NCI-H1105 (cell line): Measurements from ENCODE around the gene SSBP2.

Source experiments
- DNase-seq: peaks from one replicate; lab custom pipeline; 2025; lab: John Stamatoyannopoulos, UW

The SSBP2 gene

DNA sequence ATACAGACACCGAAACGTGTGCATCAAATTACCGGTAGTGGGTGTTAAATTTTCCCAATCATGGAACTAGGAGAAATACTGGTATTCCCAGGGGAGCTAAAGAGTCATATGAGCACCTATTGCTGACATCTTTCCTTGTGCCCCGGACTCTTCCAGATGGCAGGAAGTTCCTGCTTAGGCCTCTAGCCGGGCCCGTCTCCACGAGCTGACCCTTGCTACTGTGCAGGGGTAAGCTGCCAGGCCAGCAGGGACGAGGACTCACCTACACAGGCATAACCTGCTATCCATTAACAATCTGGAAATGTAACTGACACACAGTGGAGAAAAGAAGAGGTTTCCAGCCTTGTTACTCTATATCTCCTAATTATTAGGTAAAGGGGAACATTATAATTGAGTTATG, 16.2 kb upstream of the SSBP2 start:
- DNase-seq: no peak

DNA sequence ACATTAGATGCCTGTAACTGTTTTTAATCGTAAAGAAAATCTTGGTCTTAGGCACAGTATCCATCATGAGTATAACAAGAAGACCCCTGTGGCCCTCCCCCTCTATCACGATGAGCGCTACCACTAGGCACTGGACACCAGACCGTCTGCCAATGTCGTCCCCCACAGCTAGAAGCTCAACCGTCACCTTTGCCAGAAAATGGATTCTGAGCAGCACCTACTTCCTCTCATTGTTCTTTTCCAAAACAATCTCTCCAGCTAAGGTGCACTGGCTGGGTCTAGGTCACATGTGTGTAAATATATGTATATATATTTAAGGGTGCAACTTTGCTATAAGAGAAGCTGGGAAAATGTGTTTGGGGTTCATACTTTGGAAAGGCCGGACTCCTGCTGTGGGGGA, 15.7 kb upstream of the SSBP2 start:
- no peak for DNase-seq

DNA sequence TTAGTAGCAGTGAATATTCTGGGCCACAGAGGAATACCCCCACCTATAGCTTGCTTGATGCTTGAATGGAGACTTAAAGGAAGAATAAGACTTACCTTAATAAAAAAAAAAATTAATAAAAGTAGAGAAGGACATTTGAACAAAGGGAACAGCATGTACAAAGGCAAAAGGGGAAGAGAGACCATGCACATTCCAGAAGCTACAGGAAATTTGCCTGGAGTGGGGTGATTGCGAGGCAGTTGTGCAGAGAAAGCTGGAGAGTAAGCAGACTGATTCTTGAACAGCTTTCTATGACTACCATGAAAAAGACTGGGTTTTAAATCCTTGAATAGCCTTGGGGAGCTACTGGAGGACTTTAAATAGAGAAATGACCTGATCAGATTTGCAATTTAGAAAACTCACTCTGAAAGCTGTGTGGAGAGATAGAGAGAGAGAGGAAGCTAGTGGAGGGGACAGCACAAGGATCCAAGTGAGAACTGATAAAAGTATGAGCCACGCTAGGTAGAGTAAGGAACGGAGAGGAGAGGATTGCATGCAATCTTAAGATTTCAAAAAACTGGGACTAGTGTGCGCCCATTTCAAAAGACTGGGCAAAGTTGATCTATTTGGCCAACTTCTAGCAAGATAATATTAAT, 12.5 kb upstream of the SSBP2 start:
- no peak for DNase-seq

DNA sequence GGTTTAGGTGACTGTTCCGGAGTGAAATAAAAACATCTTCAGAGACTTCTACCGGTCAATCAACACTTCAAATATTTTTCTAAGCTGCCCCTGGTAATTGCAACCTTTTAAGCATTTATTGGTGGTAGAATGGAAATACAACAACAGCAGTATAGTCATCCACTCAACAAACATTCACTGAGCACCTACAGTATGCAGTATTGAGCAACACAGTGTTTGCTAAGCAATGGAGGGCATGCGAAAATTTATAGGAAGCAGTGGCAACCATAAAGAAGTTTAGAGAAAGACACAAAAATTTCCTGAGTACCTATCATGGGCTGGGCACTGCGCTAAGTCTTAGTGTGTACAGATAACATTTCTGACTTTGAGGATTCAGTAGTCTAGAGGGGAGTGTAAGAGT, 12.0 kb upstream of the SSBP2 start:
- DNase-seq: no peak

DNA sequence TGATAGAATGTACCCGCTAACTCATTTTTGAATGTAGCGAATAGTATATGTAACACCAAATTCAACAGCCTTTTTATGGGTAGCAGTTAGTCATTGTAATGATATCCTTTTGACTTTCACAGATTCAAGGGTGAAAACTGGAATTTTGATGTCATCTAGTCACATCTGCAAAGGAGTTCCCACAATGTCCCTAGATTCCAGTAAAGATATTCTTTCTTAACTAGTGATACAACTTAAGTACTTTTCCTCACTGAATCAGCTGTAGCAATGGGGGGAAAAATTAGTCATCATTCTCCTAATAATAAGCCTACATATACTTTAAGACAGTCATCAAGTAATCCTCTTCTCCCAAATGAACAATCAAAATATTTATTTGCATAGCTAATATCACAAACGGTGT, 11.5 kb upstream of the SSBP2 start:
- no peak for DNase-seq

DNA sequence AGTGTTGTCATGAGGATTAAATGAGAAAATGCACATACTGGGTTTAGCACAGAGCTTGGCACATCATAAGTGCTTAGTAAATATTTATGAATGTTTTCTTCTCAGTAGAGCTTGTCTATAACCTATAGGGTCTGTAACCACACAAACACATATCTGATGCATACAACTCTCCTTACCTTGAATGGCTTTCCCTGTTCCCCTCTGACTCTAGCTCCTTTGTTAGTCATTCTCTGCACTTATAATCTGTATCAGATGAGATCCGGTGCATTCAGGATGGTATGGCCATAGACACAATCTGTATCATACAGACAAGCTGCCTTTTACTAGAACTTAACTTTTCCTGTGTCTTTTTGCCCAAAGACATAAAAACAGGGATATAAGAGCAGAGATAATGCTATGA, 11.1 kb upstream of the SSBP2 start:
- no peak for DNase-seq

DNA sequence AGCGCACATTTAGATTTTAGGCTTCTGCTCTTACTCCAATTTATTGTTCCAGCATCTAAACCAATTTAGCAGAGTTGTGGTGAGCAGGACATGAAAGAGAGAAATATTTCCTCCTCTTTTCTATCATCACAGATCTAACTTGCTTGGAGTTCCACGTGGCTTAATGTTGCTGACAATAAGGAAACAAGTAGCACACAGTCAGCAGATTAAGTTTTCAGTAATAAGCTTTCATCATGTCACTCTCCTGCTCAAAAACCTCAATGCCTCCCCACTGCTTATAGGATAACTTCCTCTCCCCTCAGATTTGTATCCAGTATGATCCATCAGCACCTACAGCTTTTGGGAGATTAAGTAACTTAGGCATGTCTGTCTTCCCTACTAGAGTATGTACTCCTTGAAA, 10.4 kb upstream of the SSBP2 start:
- DNase-seq: no peak

DNA sequence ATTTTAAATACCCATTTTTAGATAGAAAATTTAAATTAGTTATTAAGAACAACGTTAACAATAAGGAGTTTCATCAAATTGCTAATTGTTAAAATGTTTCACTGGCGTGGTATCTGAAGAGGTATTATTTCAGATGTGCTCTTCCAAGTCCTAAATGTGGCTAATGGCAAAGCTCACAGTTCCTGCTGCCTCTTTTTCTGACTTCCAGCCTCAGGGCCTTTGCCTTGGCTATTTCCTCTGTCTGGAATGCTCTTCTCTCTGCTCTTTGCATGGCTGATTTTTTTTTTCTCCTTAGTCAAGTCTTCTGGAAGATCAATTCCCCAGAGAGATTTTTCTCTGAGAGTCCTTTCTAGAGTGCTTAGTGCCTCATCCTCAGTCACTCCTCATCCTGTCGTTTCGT, 9.6 kb upstream of the SSBP2 start:
- no peak for DNase-seq

DNA sequence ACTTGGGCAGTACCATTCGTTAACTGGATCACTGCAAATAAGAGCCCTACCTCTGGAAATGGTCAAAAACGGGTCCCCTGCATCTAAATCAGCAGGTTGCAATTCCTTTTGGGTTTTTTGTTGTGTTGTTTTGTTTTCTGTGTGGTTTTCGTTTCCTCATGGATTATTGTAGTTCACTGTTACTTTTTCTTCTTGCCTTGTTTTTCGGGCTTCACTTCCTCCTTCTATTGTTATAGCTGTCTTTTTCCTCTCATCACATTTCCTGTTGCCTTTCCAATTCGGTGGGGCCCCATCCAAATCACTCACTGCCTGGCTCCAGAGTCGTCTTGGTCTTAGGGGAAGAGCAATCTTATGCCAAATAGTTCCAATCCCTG, 8.7 kb upstream of the SSBP2 start:
- no peak for DNase-seq

DNA sequence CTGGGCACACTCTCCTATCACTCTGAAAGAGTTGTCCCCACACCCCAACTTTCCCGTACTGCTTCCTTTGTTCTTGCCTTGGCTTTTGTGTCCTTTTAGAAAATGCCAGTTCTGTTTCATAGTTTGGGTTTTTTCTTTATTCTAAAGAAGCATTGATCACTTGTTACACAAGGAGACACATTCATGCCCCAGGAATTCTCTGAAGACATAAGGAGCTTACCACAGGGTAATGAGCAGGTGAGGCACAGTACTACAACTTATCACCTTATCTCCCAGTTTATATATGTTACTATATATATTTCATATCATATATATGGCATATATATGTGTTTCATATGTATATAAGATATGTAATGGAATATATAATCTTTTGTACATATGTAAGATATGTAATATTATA, 6.5 kb upstream of the SSBP2 start:
- DNase-seq: no peak

DNA sequence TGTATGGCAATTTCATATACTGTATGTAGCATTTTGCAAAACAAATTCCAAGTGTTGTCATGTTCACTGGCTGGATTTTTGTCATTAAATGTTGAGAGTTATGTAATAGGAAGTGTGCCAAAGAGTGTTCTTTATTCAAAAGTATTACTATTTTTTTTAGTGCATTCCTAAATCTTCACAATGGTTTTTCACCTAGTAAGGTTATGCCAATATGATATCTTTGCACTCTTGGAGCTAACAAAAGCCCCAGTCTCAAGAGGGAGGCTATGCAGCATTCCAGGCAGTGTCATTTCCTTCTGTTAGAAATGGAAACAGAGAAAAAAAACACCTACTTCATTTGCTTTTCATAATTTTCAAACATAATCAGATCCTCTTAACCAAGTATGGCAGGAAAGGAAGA, 5.1 kb upstream of the SSBP2 start:
- DNase-seq: no peak

DNA sequence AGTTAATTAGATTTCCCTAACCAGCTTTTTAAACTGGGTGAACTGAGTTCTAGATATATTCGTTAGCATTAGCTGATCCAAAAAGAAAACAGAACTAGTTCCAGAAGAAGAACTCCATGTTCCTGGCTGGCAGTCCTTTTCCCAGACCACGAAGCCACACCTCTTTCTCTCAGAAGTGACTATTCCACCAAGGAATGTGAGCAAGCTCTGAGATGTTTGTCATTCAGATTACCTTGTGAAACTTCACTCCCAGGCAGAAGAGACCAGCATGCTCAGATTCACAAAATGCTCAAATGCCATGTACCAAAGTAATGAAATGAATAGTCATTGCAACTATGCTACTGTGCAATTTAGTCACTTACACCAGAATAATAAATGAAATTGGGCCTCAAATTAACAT, 4.4 kb upstream of the SSBP2 start:
- no peak for DNase-seq

DNA sequence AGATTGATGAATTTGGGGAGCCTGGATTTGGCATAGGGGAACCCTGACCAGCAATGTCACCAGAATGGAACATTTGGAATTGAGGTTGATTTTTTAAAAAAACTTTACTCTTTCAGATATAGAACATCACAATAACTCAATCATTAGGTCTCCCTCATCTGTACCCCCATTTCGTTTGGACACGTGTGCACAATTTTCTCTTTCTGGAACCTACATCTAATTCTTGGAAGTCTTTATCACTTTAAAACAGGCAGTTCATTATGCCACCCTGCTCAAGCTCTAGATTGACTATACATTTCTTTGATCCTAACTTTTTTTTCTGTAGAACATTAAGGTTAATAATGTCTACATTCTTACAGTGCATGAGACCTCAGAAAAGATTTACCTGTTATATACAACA, 3.7 kb upstream of the SSBP2 start:
- no peak for DNase-seq

DNA sequence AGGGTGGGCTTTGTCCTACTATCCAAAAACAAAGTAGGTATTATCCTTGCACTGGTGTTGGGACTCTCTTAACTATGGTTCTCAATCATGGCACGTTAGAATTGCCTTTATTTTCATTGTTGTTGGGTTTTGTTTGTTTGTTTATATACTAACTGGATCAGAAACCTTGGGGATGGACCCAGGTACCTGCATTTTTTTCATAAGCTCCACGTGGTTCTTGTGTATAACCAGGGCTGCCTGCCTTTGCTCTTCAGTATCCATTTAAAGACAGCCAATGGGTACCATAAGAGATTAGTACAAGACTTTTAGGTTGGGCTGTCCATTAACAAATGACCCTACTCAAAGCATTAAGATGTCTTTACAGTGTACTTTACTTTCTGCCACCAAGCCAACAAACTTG, 2.5 kb upstream of the SSBP2 start:
- DNase-seq: no peak

DNA sequence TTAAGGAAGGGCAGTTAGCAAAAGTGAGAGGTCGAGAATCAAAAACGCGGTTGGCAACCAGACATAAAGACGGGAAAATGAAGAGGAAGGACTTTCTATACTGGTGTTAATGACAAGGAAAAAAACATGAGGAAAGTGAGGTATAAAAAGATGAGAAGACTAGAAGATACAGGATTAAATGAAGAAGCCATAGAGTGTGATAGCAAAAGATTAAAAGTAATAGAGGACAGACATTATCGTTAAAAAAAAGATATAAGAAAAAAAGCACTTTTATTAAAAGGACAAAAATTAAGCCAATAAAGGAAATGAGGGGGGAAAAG, 1.7 kb upstream of the SSBP2 start:
- DNase-seq: no peak

DNA sequence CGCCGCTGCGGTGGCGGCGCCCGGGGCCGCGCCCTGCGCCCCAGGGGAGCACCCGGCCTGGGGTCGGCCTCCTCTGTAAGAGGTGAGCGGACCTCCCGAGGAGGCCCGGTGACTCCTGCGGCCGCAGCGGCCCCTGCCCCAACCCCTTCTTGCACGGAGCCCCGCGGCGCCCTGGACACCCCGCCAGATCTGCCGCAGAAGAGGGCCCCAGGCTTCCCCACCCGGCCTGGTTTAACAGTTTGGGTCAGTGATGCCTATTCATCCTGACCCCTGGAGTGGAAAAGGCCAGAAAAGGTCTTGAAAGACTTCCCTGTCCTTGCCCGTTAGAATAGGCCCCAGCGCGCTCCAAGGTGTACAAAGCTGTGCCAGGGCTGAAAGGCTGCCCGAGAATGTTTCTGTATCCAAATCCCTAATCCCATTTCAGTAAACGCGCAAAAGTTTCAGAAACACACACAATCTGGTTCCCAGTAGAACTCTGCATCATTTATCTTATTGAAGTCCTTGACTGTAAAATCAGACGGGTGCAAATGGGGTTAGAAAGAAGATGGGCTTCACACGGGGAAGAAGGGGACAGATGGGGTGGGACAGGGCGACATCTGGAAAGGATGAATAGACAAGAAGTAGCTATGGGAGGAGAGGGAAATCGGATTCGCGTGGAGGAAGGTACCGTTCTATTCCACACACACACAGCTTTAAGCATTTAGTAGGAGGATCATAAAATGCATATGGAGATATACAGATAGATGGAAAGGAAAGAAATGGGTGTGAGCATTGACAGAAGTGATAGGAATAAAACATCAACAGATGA, 1.1 kb upstream of the SSBP2 start:
- DNase-seq: no peak

DNA sequence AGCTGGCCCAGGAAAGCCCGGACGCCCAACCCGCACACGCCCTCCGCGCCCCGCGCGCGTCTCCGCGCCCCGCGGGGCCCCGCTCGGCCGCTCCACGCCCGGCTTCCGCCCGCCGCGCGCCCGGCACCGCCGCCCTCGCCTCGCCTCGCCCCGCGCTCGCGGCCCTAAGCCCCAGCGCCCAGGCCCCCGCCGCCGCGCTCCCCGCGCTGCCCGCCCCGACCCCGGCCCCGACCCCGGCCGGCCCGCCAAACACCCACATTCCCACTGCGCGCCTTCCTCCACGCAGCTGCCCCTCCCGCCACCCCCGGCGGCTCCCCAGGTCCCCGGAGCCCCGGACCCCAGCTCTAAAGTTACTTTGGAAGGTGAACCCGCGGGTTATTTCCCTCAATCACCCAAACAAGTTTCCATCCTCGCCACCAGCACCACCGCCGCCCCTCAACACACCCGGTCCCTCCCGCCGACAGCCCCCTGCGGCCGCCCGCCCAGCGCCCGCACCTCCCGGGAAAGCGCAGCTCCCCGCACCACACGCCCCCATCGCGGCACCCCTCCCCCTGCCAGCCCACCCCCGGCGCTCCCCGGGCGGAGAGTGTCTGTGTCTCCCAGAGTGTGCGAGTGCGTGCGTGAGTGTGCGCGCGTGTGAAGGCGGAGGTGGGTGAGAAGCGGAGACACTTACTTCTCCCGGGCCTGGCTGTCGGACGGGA, 439 bp downstream of the SSBP2 start:
- DNase-seq: no peak

DNA sequence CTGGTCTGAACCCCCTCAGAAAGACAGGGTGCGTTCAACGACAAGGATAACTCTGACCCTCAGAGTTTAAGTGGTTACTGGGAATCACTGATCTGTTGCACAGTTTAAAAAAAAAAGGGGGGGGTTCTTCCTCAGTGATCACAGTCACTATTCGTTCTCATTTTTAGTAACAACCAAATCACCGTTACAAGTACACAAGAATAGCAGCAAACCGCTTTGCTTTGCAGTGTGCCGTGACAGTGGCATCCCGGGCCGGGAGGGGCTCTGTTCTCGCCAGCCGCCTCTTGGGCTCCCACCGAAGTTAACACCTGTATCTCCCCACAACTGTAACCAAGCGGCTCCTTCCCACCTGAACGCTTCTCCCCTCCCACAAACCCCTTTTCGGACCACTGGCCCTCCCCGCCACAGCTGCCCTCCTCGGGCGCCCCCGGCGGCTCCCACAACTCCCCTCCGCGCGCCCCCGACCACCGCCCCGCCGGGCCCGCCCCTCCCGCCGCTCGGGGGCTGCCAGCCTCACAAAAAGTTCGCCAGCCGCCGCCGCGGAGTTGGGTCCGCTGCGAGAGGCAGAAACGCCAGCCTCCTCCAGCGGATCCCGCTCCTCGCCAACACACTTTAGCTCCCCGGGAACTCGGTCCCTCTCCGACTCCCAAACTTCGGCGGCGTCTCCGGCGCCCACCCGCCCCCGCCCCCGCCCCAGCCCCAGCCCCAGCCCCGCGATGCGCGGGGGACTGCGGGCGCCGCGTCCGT, 1.2 kb downstream of the SSBP2 start:
- DNase-seq: no peak

DNA sequence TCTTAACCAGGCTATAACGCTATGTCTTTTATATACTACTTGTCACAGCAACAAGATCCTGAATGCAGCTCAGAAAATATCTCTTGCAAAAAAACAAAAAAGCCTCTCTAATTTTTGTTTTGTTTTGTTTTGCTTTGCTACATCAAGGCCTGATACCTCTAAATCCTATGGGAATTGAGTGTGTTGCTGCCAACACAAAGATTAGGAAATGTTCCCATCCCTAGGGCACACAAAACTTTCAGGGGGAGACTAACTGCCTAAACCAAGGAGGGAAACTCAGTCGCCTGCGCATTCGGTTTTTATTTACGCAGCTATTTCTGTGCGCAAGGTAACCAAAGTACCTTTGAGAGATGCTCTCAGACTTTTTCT, 1.7 kb downstream of the SSBP2 start:
- DNase-seq: no peak

DNA sequence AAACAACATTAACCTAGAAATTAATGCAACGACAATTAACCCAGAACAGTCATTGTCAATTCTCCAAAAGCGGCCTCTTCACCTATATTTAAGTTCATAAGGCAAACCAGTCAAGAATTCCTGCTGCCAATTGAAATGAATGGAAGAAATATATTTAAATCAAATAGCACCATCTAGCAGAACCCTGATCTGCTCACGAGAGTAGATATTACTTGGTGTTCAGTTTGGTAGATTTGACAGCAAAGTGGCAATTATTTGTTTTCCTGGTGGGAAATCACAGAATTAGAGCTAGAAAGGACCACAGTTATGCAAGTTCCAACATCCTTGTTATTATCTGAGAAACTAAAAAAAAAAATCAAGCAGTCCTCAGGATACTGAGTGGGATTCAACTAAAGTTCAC, 2.3 kb downstream of the SSBP2 start:
- DNase-seq: no peak

DNA sequence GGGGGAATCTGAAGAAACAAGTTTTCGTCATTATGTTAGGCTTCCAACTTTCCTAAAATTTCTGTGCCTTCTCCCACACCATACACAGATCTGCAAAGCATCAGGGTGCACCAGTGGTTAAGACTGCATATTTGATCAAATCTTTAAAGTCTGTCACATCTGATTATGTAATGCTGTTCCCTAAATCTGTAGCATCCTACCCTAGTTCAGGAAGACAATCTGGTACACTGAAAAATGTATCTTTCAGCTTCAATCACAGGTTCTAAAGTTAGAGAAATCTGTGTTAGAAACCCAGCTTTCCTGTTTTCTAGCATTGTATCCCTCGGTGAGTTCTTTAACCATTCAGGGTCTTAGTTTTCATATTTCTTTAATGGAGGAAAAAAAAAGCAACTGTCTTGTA, 3.9 kb downstream of the SSBP2 start:
- no peak for DNase-seq

DNA sequence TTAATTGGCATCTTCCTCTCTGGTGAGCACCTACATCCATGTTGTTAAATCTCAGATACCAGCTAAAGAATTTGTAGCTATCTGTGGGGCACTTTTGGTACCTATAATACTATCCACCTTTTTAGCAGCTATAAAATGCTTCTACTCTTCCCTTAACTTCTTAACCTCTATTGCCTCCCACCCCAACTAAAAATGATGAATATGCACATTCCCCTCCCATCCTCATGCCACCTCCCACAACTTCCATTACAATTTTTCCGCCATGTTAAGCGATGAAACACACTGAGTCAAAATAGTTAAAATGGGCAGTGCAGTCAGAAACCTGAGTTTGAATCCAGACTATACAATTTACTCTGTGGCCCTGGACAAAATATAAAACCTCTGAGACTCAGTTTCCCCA, 10.1 kb downstream of the SSBP2 start:
- no peak for DNase-seq

DNA sequence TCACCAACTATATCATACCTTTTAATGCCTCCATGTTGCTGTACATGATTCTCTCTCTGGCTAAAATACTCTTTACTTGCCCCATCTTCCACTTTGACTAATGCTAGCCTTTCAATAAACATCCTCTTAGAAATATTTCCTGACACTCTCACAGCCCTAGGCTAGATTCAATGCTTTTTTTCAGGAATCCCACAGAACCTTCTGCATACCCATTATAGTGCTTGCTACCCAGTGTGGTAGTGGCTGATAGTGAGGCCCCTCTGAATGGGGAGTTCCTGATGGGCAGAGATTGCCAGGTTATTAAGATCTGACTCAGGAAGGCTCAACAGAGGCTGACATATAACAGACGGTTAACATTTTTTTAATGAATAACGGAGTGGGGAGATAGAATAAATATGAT, 11.6 kb downstream of the SSBP2 start:
- no peak for DNase-seq
